PC-9 (cell line): Measurements from ENCODE around the gene ATAD2B. TPM values are rescaled to one million over a fixed set of nuclear protein-coding genes. Genes with fewer than 3 reads are reported as not detected.

Source experiments
- BruUV-seq: library from RNA; stranded (reverse); fragments of 400-500 nt; replicated peaks from 2 replicates; lab custom pipeline; 2021; lab: Mats Ljungman, UMichigan
- CTCF ChIA-PET: fragments of 300-600 bp; sonication (Branson Sonifier 250); formaldehyde crosslinking; loops from one replicate; lab custom pipeline; 2022; ENCODE audit warnings: antibody characterized with exemption; lab: Charles Lee
- POLR2A ChIA-PET: fragments of 300-600 bp; sonication (Branson Sonifier 250); formaldehyde crosslinking; loops from one replicate; lab custom pipeline; 2022; ENCODE audit warnings: antibody characterized with exemption; ENCODE audit not compliant: unreplicated experiment; lab: Charles Lee
- DNase-seq, 2 experiments: peaks; one replicate each; pipeline versions ENCODE4 v3.0.0 to v3.0.0-alpha.2; 2015 to 2022; ENCODE audit warnings: mixed read lengths in 1 of 2
- H2AFZ ChIP-seq: fragments of 200-600 bp; sonication (generic); 2 replicates; pipeline ENCODE4 v1.8.1; 2017; ENCODE audit warnings: antibody characterized with exemption
- H3F3A ChIP-seq: fragments of 200-600 bp; sonication (generic); 2 replicates; pipeline ENCODE4 v1.8.1; 2017; ENCODE audit warnings: antibody characterized with exemption, mild to moderate bottlenecking, low read depth; ENCODE audit not compliant: insufficient read depth
- H3K27ac ChIP-seq: fragments of 200-600 bp; sonication (generic); 2 replicates; pipeline ENCODE4 v1.6.1; 2016; ENCODE audit warnings: mixed run types
- H3K27me3 ChIP-seq: fragments of 200-600 bp; sonication (generic); 2 replicates; pipeline ENCODE4 v1.6.1; 2016; ENCODE audit warnings: low read depth, mixed run types; ENCODE audit not compliant: insufficient read depth
- H3K36me3 ChIP-seq: fragments of 200-600 bp; sonication (generic); 2 replicates; pipeline ENCODE4 v1.6.1; 2016; ENCODE audit warnings: low read depth, mixed run types
- H3K4me1 ChIP-seq: fragments of 200-600 bp; sonication (generic); replicated peaks from 2 replicates; pipeline ENCODE4 v1.6.1; 2016; ENCODE audit warnings: mixed run types; ENCODE audit not compliant: insufficient read depth
- H3K4me2 ChIP-seq: fragments of 200-600 bp; sonication (generic); 2 replicates; pipeline ENCODE4 v1.6.1; 2017; ENCODE audit warnings: mixed run types
- H3K4me3 ChIP-seq: fragments of 200-600 bp; sonication (generic); 2 replicates; pipeline ENCODE4 v1.6.1; 2016; ENCODE audit warnings: mixed run types
- H3K79me2 ChIP-seq: fragments of 200-600 bp; sonication (generic); 2 replicates; pipeline ENCODE4 v1.6.1; 2017; ENCODE audit warnings: low read depth, mixed run types
- H3K9me2 ChIP-seq: fragments of 200-600 bp; sonication (generic); 2 replicates; pipeline ENCODE4 v1.8.1; 2017; ENCODE audit warnings: mild to moderate bottlenecking; ENCODE audit not compliant: insufficient read depth
- H3K9me3 ChIP-seq: fragments of 200-600 bp; sonication (generic); 2 replicates; pipeline ENCODE4 v1.8.1; 2016; ENCODE audit warnings: low read depth; ENCODE audit not compliant: insufficient read depth
- H4K20me1 ChIP-seq: fragments of 200-600 bp; sonication (generic); 2 replicates; pipeline ENCODE4 v1.8.1; 2017; ENCODE audit not compliant: insufficient read depth
- CTCF ChIP-seq: fragments of 200-600 bp; sonication (generic); conservative IDR thresholded peaks from 2 replicates; pipeline ENCODE4 v1.6.1; 2017; ENCODE audit warnings: mixed run types, antibody characterized with exemption, mild to moderate bottlenecking, moderate library complexity
- EZH2 ChIP-seq: fragments of 200-600 bp; sonication (generic); IDR thresholded peaks from 2 replicates; pipeline ENCODE4 v1.8.0; 2017; ENCODE audit warnings: antibody characterized with exemption, low read depth
- intact Hi-C: fragments of 100-400 bp; cut with micrococcal nuclease; formaldehyde crosslinking; loops from one replicate; pipeline ENCODE4 v1.10.0; 2022; ENCODE audit not compliant: unreplicated experiment
- total RNA-seq: library from RNA; stranded (reverse); gene quantifications from 2 replicates; pipeline ENCODE4 v1.2.3, GENCODE V29; 2021

Gene ATAD2B
- total RNA-seq, 1 experiment from 2014 or later, result 12.6 TPM

- Histone ChIP-seq H3K27ac (no peak overlapping the region), H3K4me2 (no peak overlapping the region), H3K9me3 (no peaks in the 10 kb centered on the region; the same call in 1 of the 2 replicates), H3K27me3 (no peaks in the 10 kb centered on the region), H4K20me1 (no peaks in the 10 kb centered on the region; the same call in 1 of the 2 replicates), H2AFZ (no peak overlapping the region), H3F3A (no peaks in the 10 kb centered on the region; the same call in 1 of the 2 replicates), H3K4me1 (no peaks in the 10 kb centered on the region), H3K79me2 (no peaks in the 10 kb centered on the region), H3K9me2 (no peaks in the 10 kb centered on the region), H3K36me3 (no peaks in the 10 kb centered on the region), H3K4me3 (no peak overlapping the region)
- intact Hi-C loops, result no loop called here
- no peak for TF ChIP-seq EZH2
- TF ChIP-seq CTCF, result no peak
- DNase-seq, result no peak
- ChIA-PET CTCF (no interaction called here), POLR2A (no interaction called here)
- BruUV-seq, result no TSS peak
Measured at GRCh38 chr2:23844905-23845304, 82.0 kb downstream of the ATAD2B start.

DNA sequence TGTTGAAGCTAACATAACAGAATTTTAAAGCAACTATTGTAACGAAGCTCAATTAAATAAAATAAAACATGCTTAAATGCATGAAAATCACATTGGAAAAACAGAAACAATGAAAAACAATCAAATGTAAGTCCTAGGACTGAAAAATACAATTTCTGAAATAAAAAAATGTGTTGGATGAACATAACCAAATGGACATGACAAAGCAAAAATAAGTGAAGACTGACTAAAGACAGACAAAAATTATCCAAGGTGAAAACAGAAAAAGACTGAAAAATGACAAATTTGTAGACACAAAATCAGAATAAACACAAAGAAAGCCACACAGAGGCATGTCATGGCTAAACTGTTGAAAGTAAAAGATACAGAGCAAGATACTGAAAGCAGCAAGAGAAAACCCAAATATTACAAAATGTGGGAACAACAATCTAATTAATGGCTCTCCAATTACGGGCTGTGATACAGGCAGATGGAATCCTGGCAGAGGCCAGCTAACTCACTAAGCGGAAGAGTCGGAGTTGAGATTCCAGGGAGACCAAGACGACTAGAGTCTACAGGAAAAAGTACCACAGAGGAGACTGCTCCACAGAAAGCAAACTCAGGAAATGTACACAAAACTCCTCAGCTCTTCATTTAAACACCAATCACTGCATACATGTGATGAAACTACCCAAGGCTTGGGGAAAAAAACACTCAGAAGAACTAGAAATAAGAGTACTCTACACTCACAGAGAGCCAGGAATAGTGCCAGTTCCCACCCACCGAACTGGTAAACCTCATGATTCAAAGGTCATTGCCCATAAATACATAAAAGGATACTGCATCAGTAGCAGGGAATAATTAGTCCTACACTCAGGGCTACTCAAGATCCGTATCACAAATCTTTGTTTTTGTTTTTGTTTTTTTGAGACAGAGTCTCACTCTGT is 83.6 kb downstream of the ATAD2B start:
- Histone ChIP-seq H2AFZ (no peak overlapping the region), H3F3A (no peaks in the 10 kb centered on the region; the same call in 1 of the 2 replicates), H3K79me2 (no peaks in the 10 kb centered on the region), H3K36me3 (no peaks in the 10 kb centered on the region), H3K9me2 (peaks cover 7% of the 10 kb centered on the region; the same call in 1 of the 2 replicates), H3K27ac (no peak overlapping the region), H3K4me3 (no peak overlapping the region), H3K4me2 (no peak overlapping the region), H4K20me1 (no peaks in the 10 kb centered on the region; the same call in 1 of the 2 replicates), H3K27me3 (no peaks in the 10 kb centered on the region), H3K9me3 (no peaks in the 10 kb centered on the region; the same call in 1 of the 2 replicates), H3K4me1 (no peaks in the 10 kb centered on the region)
- intact Hi-C loops, result no loop called here
- CTCF ChIA-PET, result no interaction called here
- no peak for DNase-seq
- POLR2A ChIA-PET, result interaction anchor here (0.7 kb wide), 1 partner anchor 84 kb away, joined by 6 read pairs; the partner anchor contains the start of gene ATAD2B
- TF ChIP-seq CTCF (no peak), EZH2 (no peak)
- BruUV-seq, result no TSS peak

DNA sequence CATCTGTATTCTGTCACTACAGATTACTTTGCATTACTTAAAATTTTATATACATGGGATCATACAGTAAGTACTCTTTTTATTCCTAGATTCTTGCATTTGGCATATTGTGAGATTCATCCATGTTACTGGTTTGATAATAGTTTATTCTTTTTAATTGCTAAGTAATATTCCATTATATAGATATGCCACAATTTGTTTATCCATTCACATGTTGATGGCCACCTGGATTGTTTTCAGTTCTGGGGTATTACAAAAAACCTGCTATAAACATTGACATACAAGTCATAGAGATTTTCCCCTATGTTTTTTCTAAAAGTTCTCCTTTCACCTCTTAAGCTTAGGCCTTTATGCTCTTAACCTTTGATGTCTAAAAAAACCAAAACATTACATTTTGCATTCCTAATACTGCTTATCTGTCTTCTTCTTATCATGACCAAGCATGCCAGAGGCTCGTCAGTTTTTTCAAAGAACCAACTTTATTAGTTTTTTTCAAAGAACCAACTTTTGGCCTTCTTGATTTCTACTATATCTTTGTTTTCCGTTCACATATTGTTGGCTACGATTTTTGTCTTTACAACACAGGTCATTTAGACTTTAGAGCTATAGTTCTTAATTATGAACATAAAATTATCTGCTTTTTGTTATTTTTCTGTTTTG is 86.9 kb downstream of the ATAD2B start:
- no peaks in the 10 kb centered on the region; the same call in 1 of the 2 replicates for H3F3A ChIP-seq
- no peak overlapping the region for H3K27ac ChIP-seq
- H3K79me2 ChIP-seq, result no peaks in the 10 kb centered on the region
- TF ChIP-seq CTCF, result no peak
- ChIA-PET POLR2A (no interaction called here), CTCF (no interaction called here)
- no peak for DNase-seq
- no peaks in the 10 kb centered on the region; the same call in 1 of the 2 replicates for H3K9me3 ChIP-seq
- no peaks in the 10 kb centered on the region for H3K27me3 ChIP-seq
- intact Hi-C loops, result no loop called here
- no peaks in the 10 kb centered on the region for H3K4me1 ChIP-seq
- peaks cover 7% of the 10 kb centered on the region; the same call in 1 of the 2 replicates for H3K9me2 ChIP-seq
- no peak overlapping the region for H3K4me3 ChIP-seq
- H3K36me3 ChIP-seq, result no peaks in the 10 kb centered on the region
- no peak overlapping the region for H2AFZ ChIP-seq
- BruUV-seq, result no TSS peak
- no peaks in the 10 kb centered on the region; the same call in 1 of the 2 replicates for H4K20me1 ChIP-seq
- no peak overlapping the region for H3K4me2 ChIP-seq
